Activated CD8-positive, alpha-beta memory T cell treated with anti-CD3 and anti-CD28 coated beads for 48 hours (primary cell): Measurements from ENCODE around the gene CSMD2.
"Not testable (repeated sequence)": the region's sequence is repeated elsewhere in the genome, so short reads cannot be mapped to it uniquely, and the experiment has no call there.

Experiments
- DNase-seq, 3 experiments: peaks; one replicate each; pipeline ENCODE4 v3.0.0-alpha.2; 2020; ENCODE audit warnings: low read depth in 2 of 3, low spot score in 2 of 3

The CSMD2 gene

GRCh38 chr1:34164771-34165391 is at the start of gene CSMD2:
Gene CSMD2, minus strand, starts transcription at chr1:34165230. Its CDS starts 133 bp downstream, at chr1:34165097.
- no peak for DNase-seq

- no peak for DNase-seq
Measured at GRCh38 chr1:34213956-34214355, 48.9 kb upstream of the CSMD2 start.

GRCh38 chr1:34212673-34213072 is 47.6 kb upstream of the CSMD2 start:
- no peak for DNase-seq

- no peak for DNase-seq
Measured at GRCh38 chr1:34199927-34200326, 34.9 kb upstream of the CSMD2 start.

GRCh38 chr1:34192621-34193020 is 27.6 kb upstream of the CSMD2 start:
- DNase-seq, result no peak

GRCh38 chr1:34190692-34191091 is 25.7 kb upstream of the CSMD2 start:
- DNase-seq, result no peak

GRCh38 chr1:34188985-34189384 is 24.0 kb upstream of the CSMD2 start:
- no peak for DNase-seq

GRCh38 chr1:34188418-34188817 is 23.4 kb upstream of the CSMD2 start:
- DNase-seq, result no peak

GRCh38 chr1:34186741-34187494 is 21.9 kb upstream of the CSMD2 start:
- DNase-seq, result no peak

- not testable (repeated sequence) for DNase-seq
Measured at GRCh38 chr1:34183381-34183780, 18.4 kb upstream of the CSMD2 start.

- no peak for DNase-seq
Measured at GRCh38 chr1:34178072-34178471, 13.0 kb upstream of the CSMD2 start.

GRCh38 chr1:34176830-34177603 is 12.0 kb upstream of the CSMD2 start, which contains the start of gene C1orf94:
Gene C1orf94, plus strand, starts transcription at chr1:34176907. Its CDS starts 883 bp downstream, at chr1:34177790.
- no peak for DNase-seq

- DNase-seq, result no peak
Measured at GRCh38 chr1:34175744-34176143, 10.7 kb upstream of the CSMD2 start.

- DNase-seq, result no peak
Measured at GRCh38 chr1:34167389-34167788, 2.4 kb upstream of the CSMD2 start.

- DNase-seq, result no peak
Measured at GRCh38 chr1:34166625-34167361, 1.8 kb upstream of the CSMD2 start.

GRCh38 chr1:34166191-34166624 is 1.2 kb upstream of the CSMD2 start:
- DNase-seq, result no peak

- no peak for DNase-seq
Measured at GRCh38 chr1:34165422-34165921, 442 bp upstream of the CSMD2 start.

GRCh38 chr1:34163792-34164731 is 968 bp downstream of the CSMD2 start:
- DNase-seq, result no peak

GRCh38 chr1:34162852-34163766 is 1.9 kb downstream of the CSMD2 start:
- DNase-seq, result peak in 2 of 3 experiments; percentile 4 to 6
